ENCODE results near the gene FOXN3. TPM values are rescaled to one million over a fixed set of nuclear protein-coding genes. Genes with fewer than 3 reads are reported as not detected.

FOXN3 gene
- polyA plus RNA-seq, 2 of the 4 experiments (the other 2 are of a cell fraction), result 6.0 to 6.4 TPM

DNA sequence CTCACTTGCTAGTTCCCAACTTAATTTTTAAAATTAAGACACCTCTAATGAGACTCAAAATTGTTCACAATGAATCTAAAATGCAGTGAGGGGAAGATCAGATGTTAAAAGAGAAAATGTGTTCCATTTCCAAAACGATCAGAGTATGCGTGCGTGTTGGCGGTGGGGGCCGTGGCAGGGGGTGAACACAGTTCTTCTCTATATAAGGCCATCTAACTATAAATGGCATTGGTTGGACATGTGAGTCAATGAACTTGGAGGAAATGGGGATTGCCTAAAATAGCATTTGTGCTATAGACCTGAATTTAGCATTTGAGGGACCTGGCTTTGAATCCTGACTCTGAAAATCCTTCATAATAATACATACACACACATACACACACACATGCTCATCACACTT lies 149.4 kb downstream of the FOXN3 start (continued):
- TF ChIP-seq MAZ (IDR thresholded peaks at IDR 0.05; ENCODE audit: borderline replicate concordance, low read depth, low read length), result no peak

DNA sequence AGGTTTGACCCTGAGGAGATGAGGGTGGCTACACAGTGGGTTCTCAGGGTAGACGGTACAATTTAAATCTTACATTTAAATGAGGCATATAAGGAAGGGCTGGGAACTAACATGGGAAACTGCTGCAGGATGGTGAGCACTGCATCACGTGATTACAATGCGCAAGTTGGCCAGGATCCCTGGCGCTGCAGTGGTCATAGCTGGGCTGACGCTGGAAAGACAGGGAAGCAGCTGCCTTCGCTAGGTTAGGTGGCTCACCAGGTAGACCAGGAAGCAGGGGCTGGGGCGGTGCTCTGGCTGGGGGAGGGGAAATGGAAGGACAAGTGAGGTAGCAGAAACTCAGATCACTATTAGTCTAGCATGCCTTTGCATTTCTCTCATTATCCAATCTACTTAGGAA lies 149.9 kb downstream of the FOXN3 start:
- H3K27ac ChIP-seq, result no peak overlapping the region
- no peak overlapping the region for H3K4me2 ChIP-seq
- FAIRE-seq (no peak), ATAC-seq (no peak), DNase-seq (ENCODE audit: low read depth in 1 of 2, low spot score in 1 of 2) (no peak)
- TF ChIP-seq RFX5 (IDR thresholded peaks at IDR 0.05) (no peak), CHD2 (IDR thresholded peaks at IDR 0.05; ENCODE audit: low read length, partially characterized antibody) (no peak), PHF8 (IDR thresholded peaks at IDR 0.05; ENCODE audit: borderline replicate concordance, low read depth) (no peak), TP53 (CRISPR knock-in tag; IDR thresholded peaks at IDR 0.05) (no peak), ZNF302 (CRISPR knock-in tag; IDR thresholded peaks at IDR 0.05) (no peak), HOXB5 (CRISPR knock-in tag; IDR thresholded peaks at IDR 0.05) (no peak), EHMT2 (IDR thresholded peaks at IDR 0.05; ENCODE audit: low read depth) (no peak), SREBF2 (IDR thresholded peaks at IDR 0.05) (no peak), CBX8 (IDR thresholded peaks at IDR 0.05) (no peak), RARB (CRISPR knock-in tag; IDR thresholded peaks at IDR 0.05) (no peak), ZFP36 (IDR thresholded peaks at IDR 0.05; ENCODE audit: borderline replicate concordance, partially characterized antibody) (no peak), EP300 (IDR thresholded peaks at IDR 0.05) (no peak), HOXA7 (CRISPR knock-in tag; IDR thresholded peaks at IDR 0.05) (no peak)
- TF ChIP-seq, protein P1, sequence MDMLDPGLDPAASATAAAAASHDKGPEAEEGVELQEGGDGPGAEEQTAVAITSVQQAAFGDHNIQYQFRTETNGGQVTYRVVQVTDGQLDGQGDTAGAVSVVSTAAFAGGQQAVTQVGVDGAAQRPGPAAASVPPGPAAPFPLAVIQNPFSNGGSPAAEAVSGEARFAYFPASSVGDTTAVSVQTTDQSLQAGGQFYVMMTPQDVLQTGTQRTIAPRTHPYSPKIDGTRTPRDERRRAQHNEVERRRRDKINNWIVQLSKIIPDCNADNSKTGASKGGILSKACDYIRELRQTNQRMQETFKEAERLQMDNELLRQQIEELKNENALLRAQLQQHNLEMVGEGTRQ (IDR thresholded peaks at IDR 0.05), result no peak
- TF ChIP-seq, protein P2, sequence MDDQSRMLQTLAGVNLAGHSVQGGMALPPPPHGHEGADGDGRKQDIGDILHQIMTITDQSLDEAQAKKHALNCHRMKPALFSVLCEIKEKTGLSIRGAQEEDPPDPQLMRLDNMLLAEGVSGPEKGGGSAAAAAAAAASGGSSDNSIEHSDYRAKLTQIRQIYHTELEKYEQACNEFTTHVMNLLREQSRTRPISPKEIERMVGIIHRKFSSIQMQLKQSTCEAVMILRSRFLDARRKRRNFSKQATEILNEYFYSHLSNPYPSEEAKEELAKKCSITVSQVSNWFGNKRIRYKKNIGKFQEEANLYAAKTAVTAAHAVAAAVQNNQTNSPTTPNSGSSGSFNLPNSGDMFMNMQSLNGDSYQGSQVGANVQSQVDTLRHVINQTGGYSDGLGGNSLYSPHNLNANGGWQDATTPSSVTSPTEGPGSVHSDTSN (IDR thresholded peaks at IDR 0.05), result no peak
- TF ChIP-seq, protein P3, sequence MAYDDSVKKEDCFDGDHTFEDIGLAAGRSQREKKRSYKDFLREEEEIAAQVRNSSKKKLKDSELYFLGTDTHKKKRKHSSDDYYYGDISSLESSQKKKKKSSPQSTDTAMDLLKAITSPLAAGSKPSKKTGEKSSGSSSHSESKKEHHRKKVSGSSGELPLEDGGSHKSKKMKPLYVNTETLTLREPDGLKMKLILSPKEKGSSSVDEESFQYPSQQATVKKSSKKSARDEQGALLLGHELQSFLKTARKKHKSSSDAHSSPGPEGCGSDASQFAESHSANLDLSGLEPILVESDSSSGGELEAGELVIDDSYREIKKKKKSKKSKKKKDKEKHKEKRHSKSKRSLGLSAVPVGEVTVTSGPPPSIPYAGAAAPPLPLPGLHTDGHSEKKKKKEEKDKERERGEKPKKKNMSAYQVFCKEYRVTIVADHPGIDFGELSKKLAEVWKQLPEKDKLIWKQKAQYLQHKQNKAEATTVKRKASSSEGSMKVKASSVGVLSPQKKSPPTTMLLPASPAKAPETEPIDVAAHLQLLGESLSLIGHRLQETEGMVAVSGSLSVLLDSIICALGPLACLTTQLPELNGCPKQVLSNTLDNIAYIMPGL (CRISPR knock-in tag; IDR thresholded peaks at IDR 0.05; ENCODE audit: borderline replicate concordance), result no peak
- no peaks in the 10 kb centered on the region for H3K4me1 ChIP-seq
- CTCF ChIA-PET, result no interaction called here
- 78% methylated on average over 7 of the region's 7 CpGs for WGBS (ENCODE audit: missing lambda C conversion rate)
- H3K9me3 ChIP-seq, result no peaks in the 10 kb centered on the region
- H3K4me3 ChIP-seq, result no peak overlapping the region
- POLR2A ChIA-PET, result no interaction called here

DNA sequence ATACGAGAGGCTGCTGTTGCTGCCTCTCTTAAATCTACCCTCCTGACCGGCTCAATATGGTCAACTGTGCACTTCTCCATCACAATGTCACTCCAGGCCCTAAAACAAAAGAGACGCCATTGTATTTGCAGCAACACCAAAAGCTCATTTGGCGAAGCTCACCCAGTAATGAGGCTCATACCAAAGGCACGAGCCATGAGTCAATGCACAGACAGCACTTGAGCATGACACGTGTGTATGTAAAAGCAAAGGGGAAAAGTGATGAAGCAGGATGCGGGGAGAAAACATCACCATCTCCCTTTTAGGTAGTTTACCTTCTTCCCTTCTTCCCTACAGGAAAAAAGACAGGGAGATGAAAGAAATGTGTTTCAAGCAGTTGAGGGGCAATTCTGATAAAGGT lies 150.3 kb downstream of the FOXN3 start:
- ATAC-seq (no peak), DNase-seq (ENCODE audit: low read depth in 1 of 2, low spot score in 1 of 2) (no peak), FAIRE-seq (no peak)
- TF ChIP-seq MYC (IDR thresholded peaks at IDR 0.05; ENCODE audit: borderline replicate concordance, low read length) (no peak), RNF2 (IDR thresholded peaks at IDR 0.05; ENCODE audit: borderline replicate concordance, low read depth) (no peak), HOXB5 (CRISPR knock-in tag; IDR thresholded peaks at IDR 0.05) (no peak), GATA3 (IDR thresholded peaks at IDR 0.05; ENCODE audit: borderline replicate concordance) (no peak), MAFK (IDR thresholded peaks at IDR 0.05; ENCODE audit: partially characterized antibody) (no peak), EHF (CRISPR knock-in tag; IDR thresholded peaks at IDR 0.05) (no peak), TFCP2L1 (CRISPR knock-in tag; IDR thresholded peaks at IDR 0.05) (no peak), EP300 (IDR thresholded peaks at IDR 0.05) (no peak), HOXA7 (CRISPR knock-in tag; IDR thresholded peaks at IDR 0.05) (no peak)
- Histone ChIP-seq H3K4me3 (no peak overlapping the region), H3K27ac (no peak overlapping the region), H3K9me3 (no peaks in the 10 kb centered on the region), H3K4me2 (no peak overlapping the region), H3K4me1 (no peaks in the 10 kb centered on the region)
- CTCF ChIA-PET, result no interaction called here
- 78% methylated on average over 7 of the region's 7 CpGs for whole genome bisulfite sequencing (ENCODE audit: missing lambda C conversion rate)
- POLR2A ChIA-PET, result no interaction called here
